Measurements from ENCODE around the gene ZNF462.

ZNF462 gene

GRCh38 chr9:106877345-106877744, 14.4 kb downstream of the ZNF462 start:
- no peaks in the 10 kb centered on the region for H3K27me3 ChIP-seq (ENCODE audit: control insufficient read depth in 1 of 2, insufficient read depth in 2 of 2, low read length in 2 of 2)
- H3K27ac ChIP-seq (ENCODE audit: low read length): no peak overlapping the region
- H3K9me3 ChIP-seq (ENCODE audit: control insufficient read depth in 2 of 2, low read length in 2 of 2): no peaks in the 10 kb centered on the region
- H3K9ac ChIP-seq (ENCODE audit: low read length in 2 of 2): no peak overlapping the region
- H3K36me3 ChIP-seq (ENCODE audit: control insufficient read depth in 2 of 2, insufficient read depth in 2 of 2, low read length in 2 of 2): no peaks in the 10 kb centered on the region
- H3K4me1 ChIP-seq (ENCODE audit: control insufficient read depth, insufficient read depth, low read length): peaks cover 44% of the 10 kb centered on the region
- no peak overlapping the region for H3K4me3 ChIP-seq (ENCODE audit: low read length in 2 of 2)

GRCh38 chr9:106878081-106878837, 15.3 kb downstream of the ZNF462 start:
- no peak overlapping the region for H3K9ac ChIP-seq (ENCODE audit: low read length in 2 of 2)
- no peaks in the 10 kb centered on the region for H3K9me3 ChIP-seq (ENCODE audit: control insufficient read depth in 2 of 2, low read length in 2 of 2)
- peak overlapping the region in 1 of 2 donors; percentile 24 for H3K4me3 ChIP-seq (ENCODE audit: low read length in 2 of 2)
- H3K27ac ChIP-seq (ENCODE audit: low read length): peak overlapping the region; percentile 66
- H3K27me3 ChIP-seq (ENCODE audit: control insufficient read depth in 1 of 2, insufficient read depth in 2 of 2, low read length in 2 of 2): no peaks in the 10 kb centered on the region
- H3K36me3 ChIP-seq (ENCODE audit: control insufficient read depth in 2 of 2, insufficient read depth in 2 of 2, low read length in 2 of 2): no peaks in the 10 kb centered on the region
- peaks cover 43% of the 10 kb centered on the region for H3K4me1 ChIP-seq (ENCODE audit: control insufficient read depth, insufficient read depth, low read length)

- Histone ChIP-seq H3K4me3 (ENCODE audit: low read length in 2 of 2) (peak overlapping the region in 1 of 2 donors; percentile 24), H3K9ac (ENCODE audit: low read length in 2 of 2) (no peak overlapping the region), H3K9me3 (ENCODE audit: control insufficient read depth in 2 of 2, low read length in 2 of 2) (no peaks in the 10 kb centered on the region), H3K27ac (ENCODE audit: low read length) (peak overlapping the region; percentile 66), H3K4me1 (ENCODE audit: control insufficient read depth, insufficient read depth, low read length) (peaks cover 38% of the 10 kb centered on the region), H3K27me3 (ENCODE audit: control insufficient read depth in 1 of 2, insufficient read depth in 2 of 2, low read length in 2 of 2) (no peaks in the 10 kb centered on the region), H3K36me3 (ENCODE audit: control insufficient read depth in 2 of 2, insufficient read depth in 2 of 2, low read length in 2 of 2) (no peaks in the 10 kb centered on the region)
Observed at GRCh38 chr9:106878934-106879333, 16.0 kb downstream of the ZNF462 start.

- Histone ChIP-seq H3K36me3 (ENCODE audit: control insufficient read depth in 2 of 2, insufficient read depth in 2 of 2, low read length in 2 of 2) (no peaks in the 10 kb centered on the region), H3K9me3 (ENCODE audit: control insufficient read depth in 2 of 2, low read length in 2 of 2) (no peaks in the 10 kb centered on the region), H3K27ac (ENCODE audit: low read length) (peak overlapping the region; percentile 66), H3K4me3 (ENCODE audit: low read length in 2 of 2) (peak overlapping the region in 1 of 2 donors; percentile 35), H3K4me1 (ENCODE audit: control insufficient read depth, insufficient read depth, low read length) (peaks cover 38% of the 10 kb centered on the region), H3K9ac (ENCODE audit: low read length in 2 of 2) (peak overlapping the region in 1 of 2 donors; percentile 21), H3K27me3 (ENCODE audit: control insufficient read depth in 1 of 2, insufficient read depth in 2 of 2, low read length in 2 of 2) (no peaks in the 10 kb centered on the region)
Observed at GRCh38 chr9:106879439-106879882, 16.5 kb downstream of the ZNF462 start.

- Histone ChIP-seq H3K9me3 (ENCODE audit: control insufficient read depth in 2 of 2, low read length in 2 of 2) (no peaks in the 10 kb centered on the region), H3K27ac (ENCODE audit: low read length) (peak overlapping the region; percentile 66), H3K4me1 (ENCODE audit: control insufficient read depth, insufficient read depth, low read length) (peaks cover 38% of the 10 kb centered on the region), H3K27me3 (ENCODE audit: control insufficient read depth in 1 of 2, insufficient read depth in 2 of 2, low read length in 2 of 2) (no peaks in the 10 kb centered on the region), H3K4me3 (ENCODE audit: low read length in 2 of 2) (peak overlapping the region in 1 of 2 donors; percentile 17), H3K36me3 (ENCODE audit: control insufficient read depth in 2 of 2, insufficient read depth in 2 of 2, low read length in 2 of 2) (no peaks in the 10 kb centered on the region), H3K9ac (ENCODE audit: low read length in 2 of 2) (no peak overlapping the region)
Observed at GRCh38 chr9:106880081-106880480, 17.1 kb downstream of the ZNF462 start.

- Histone ChIP-seq H3K4me1 (ENCODE audit: control insufficient read depth, insufficient read depth, low read length) (peaks cover 38% of the 10 kb centered on the region), H3K27me3 (ENCODE audit: control insufficient read depth in 1 of 2, insufficient read depth in 2 of 2, low read length in 2 of 2) (no peaks in the 10 kb centered on the region)
Observed at GRCh38 chr9:106880863-106881262, 17.9 kb downstream of the ZNF462 start.

GRCh38 chr9:106883030-106883429, 20.1 kb downstream of the ZNF462 start:
- Histone ChIP-seq H3K4me1 (ENCODE audit: control insufficient read depth, insufficient read depth, low read length) (peaks cover 33% of the 10 kb centered on the region), H3K9me3 (ENCODE audit: control insufficient read depth in 2 of 2, low read length in 2 of 2) (no peaks in the 10 kb centered on the region), H3K27ac (ENCODE audit: low read length) (no peak overlapping the region), H3K27me3 (ENCODE audit: control insufficient read depth in 1 of 2, insufficient read depth in 2 of 2, low read length in 2 of 2) (no peaks in the 10 kb centered on the region), H3K36me3 (ENCODE audit: control insufficient read depth in 2 of 2, insufficient read depth in 2 of 2, low read length in 2 of 2) (no peaks in the 10 kb centered on the region), H3K9ac (ENCODE audit: low read length in 2 of 2) (no peak overlapping the region), H3K4me3 (ENCODE audit: low read length in 2 of 2) (no peak overlapping the region)

More at GRCh38 chr9:106880863-106881262, 17.9 kb downstream of the ZNF462 start:
- Histone ChIP-seq H3K36me3 (ENCODE audit: control insufficient read depth in 2 of 2, insufficient read depth in 2 of 2, low read length in 2 of 2) (no peaks in the 10 kb centered on the region), H3K27ac (ENCODE audit: low read length) (peak overlapping the region; percentile 66), H3K9me3 (ENCODE audit: control insufficient read depth in 2 of 2, low read length in 2 of 2) (no peaks in the 10 kb centered on the region), H3K4me3 (ENCODE audit: low read length in 2 of 2) (peak overlapping the region in 1 of 2 donors; percentile 17), H3K9ac (ENCODE audit: low read length in 2 of 2) (no peak overlapping the region)

GRCh38 chr9:106883626-106884190, 20.7 kb downstream of the ZNF462 start:
- no peaks in the 10 kb centered on the region for H3K9me3 ChIP-seq (ENCODE audit: control insufficient read depth in 2 of 2, low read length in 2 of 2)
- H3K9ac ChIP-seq (ENCODE audit: low read length in 2 of 2): no peak overlapping the region
- no peaks in the 10 kb centered on the region for H3K36me3 ChIP-seq (ENCODE audit: control insufficient read depth in 2 of 2, insufficient read depth in 2 of 2, low read length in 2 of 2)
- H3K4me3 ChIP-seq (ENCODE audit: low read length in 2 of 2): no peak overlapping the region
- no peaks in the 10 kb centered on the region for H3K27me3 ChIP-seq (ENCODE audit: control insufficient read depth in 1 of 2, insufficient read depth in 2 of 2, low read length in 2 of 2)
- peaks cover 27% of the 10 kb centered on the region for H3K4me1 ChIP-seq (ENCODE audit: control insufficient read depth, insufficient read depth, low read length)
- no peak overlapping the region for H3K27ac ChIP-seq (ENCODE audit: low read length)

GRCh38 chr9:106885451-106885850, 22.5 kb downstream of the ZNF462 start:
- Histone ChIP-seq H3K4me3 (ENCODE audit: low read length in 2 of 2) (no peak overlapping the region), H3K9me3 (ENCODE audit: control insufficient read depth in 2 of 2, low read length in 2 of 2) (no peaks in the 10 kb centered on the region), H3K27ac (ENCODE audit: low read length) (no peak overlapping the region), H3K9ac (ENCODE audit: low read length in 2 of 2) (no peak overlapping the region), H3K27me3 (ENCODE audit: control insufficient read depth in 1 of 2, insufficient read depth in 2 of 2, low read length in 2 of 2) (no peaks in the 10 kb centered on the region), H3K4me1 (ENCODE audit: control insufficient read depth, insufficient read depth, low read length) (peaks cover 10% of the 10 kb centered on the region), H3K36me3 (ENCODE audit: control insufficient read depth in 2 of 2, insufficient read depth in 2 of 2, low read length in 2 of 2) (no peaks in the 10 kb centered on the region)

GRCh38 chr9:106886111-106887046, 23.4 kb downstream of the ZNF462 start:
- Histone ChIP-seq H3K9me3 (ENCODE audit: control insufficient read depth in 2 of 2, low read length in 2 of 2) (no peaks in the 10 kb centered on the region), H3K4me1 (ENCODE audit: control insufficient read depth, insufficient read depth, low read length) (peaks cover 2% of the 10 kb centered on the region), H3K27me3 (ENCODE audit: control insufficient read depth in 1 of 2, insufficient read depth in 2 of 2, low read length in 2 of 2) (no peaks in the 10 kb centered on the region), H3K36me3 (ENCODE audit: control insufficient read depth in 2 of 2, insufficient read depth in 2 of 2, low read length in 2 of 2) (no peaks in the 10 kb centered on the region), H3K27ac (ENCODE audit: low read length) (no peak overlapping the region), H3K9ac (ENCODE audit: low read length in 2 of 2) (no peak overlapping the region), H3K4me3 (ENCODE audit: low read length in 2 of 2) (no peak overlapping the region)

All from stomach smooth muscle (tissue), 2 donors.